ENCODE measurements around the gene ICA1L.

- TF ChIP-seq CTCF (IDR thresholded peaks at IDR 0.05) (no peak), EP300 (IDR thresholded peaks at IDR 0.05) (no peak)
These were observed 88.5 kb downstream of the ICA1L start for GRCh38 chr2:202782940-202783558.

Measured in stomach (tissue), 4 donors.